Measurements from ENCODE around the gene CCDC121. TPM values are rescaled to one million over a fixed set of nuclear protein-coding genes. Genes with fewer than 3 reads are reported as not detected.
"Not testable (repeated sequence)": the region's sequence is repeated elsewhere in the genome, so short reads cannot be mapped to it uniquely, and the experiment has no call there.

Gene CCDC121
- total RNA-seq, 2 experiments from 2014 or later: 1.1 to 1.6 TPM

DNA sequence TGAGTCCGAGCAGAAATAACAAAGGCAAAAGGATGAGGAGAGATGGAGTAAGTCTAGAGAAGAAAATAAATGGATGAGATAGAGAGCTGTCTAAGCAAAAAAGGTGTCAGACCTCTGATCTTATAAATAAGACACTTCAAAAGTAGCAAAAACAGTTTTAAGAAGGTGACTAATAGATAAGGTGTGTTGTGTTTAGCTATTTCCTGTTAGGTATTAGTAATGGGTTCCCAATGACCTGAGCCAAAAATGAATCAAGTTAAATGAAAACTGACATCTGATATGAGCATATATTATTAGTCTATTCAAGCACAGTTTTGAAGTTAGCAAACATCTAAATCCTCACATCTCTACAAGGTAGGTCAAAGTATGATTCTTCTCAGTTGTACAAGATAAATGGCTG, 24.0 kb upstream of the CCDC121 start:
- H3K27me3 Mint-ChIP-seq: no peaks in the 10 kb centered on the region
- no peak overlapping the region for H3K4me3 Mint-ChIP-seq
- H3K9me3 Mint-ChIP-seq: no peaks in the 10 kb centered on the region
- peaks cover 30% of the 10 kb centered on the region for H3K36me3 Mint-ChIP-seq
- ATAC-seq (ENCODE audit: low read depth): no peak
- DNase-seq: no peak
- H3K4me1 Mint-ChIP-seq: peaks cover 6% of the 10 kb centered on the region
- POLR2A ChIA-PET: interaction anchor here (0.6 kb wide), 1 partner anchor 24 kb away, joined by 3 read pairs; no protein-coding TSS in a partner anchor
- H3K27ac Mint-ChIP-seq: peak overlapping the region; percentile 17

DNA sequence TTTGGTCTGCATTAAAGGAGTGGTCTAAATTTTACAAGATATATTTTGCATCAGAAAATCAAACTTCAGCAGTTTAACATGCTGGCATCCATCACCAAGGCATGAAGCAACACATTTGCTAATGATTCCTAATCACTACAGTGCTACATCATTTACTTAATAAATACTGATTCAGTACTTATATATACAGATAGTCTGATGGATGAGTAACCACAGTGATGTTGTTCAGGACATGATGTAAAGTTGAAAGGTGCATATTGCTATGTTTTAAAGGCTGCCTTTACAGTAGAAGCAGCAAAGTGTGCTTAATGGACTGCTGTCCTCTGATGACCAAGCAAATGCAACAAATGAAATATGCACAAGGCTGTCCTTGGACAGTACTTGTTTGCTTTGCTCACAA, 23.5 kb upstream of the CCDC121 start:
- Mint-ChIP-seq H3K36me3 (peaks cover 32% of the 10 kb centered on the region), H3K27ac (peak overlapping the region; percentile 17), H3K9me3 (no peaks in the 10 kb centered on the region), H3K4me3 (no peak overlapping the region), H3K4me1 (peaks cover 6% of the 10 kb centered on the region), H3K27me3 (no peaks in the 10 kb centered on the region)
- DNase-seq (no peak), ATAC-seq (ENCODE audit: low read depth) (no peak)
- POLR2A ChIA-PET: no interaction called here

DNA sequence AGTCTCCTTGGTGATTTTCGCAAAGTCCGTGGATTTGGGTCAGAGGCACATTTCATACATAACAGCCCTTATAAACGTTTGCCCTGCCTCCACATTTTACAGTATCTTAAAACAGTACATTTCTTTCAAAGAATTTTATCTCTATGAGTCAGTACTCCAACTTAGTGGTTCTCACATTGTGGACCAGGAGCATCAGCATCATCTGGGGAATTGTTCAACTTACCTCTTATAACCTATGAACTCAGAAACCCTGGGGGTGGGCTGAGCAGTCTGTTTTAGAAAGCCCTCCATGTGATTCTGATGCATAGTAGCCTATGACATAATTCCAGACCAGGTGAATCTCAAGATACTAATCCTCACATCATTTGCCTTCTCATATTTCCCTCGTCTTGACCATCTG, 22.2 kb upstream of the CCDC121 start:
- Mint-ChIP-seq H3K36me3 (peaks cover 27% of the 10 kb centered on the region), H3K27me3 (no peaks in the 10 kb centered on the region), H3K9me3 (no peaks in the 10 kb centered on the region), H3K4me1 (peaks cover 6% of the 10 kb centered on the region), H3K27ac (no peak overlapping the region), H3K4me3 (no peak overlapping the region)
- POLR2A ChIA-PET: no interaction called here
- no peak for ATAC-seq (ENCODE audit: low read depth)
- no peak for DNase-seq

DNA sequence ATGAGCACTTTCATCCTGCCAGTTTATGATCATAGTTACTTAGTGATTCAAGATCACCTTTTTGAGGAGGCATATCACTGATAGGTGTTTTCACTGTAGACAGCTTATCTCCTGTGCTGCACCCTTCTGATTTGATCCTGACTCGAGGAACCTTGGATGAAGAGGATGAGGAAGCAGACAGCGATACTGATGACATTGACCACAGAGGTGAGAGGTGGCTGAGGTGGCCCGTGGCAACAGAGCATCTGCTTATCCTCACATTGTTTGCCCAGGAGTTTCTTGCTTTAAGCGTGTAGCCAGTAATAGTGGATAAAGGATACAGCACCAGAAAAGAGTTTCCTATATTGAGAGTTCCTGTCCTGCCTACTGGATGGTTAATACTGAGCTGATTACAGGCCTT, 18.9 kb upstream of the CCDC121 start:
- H3K27me3 Mint-ChIP-seq: no peaks in the 10 kb centered on the region
- no peaks in the 10 kb centered on the region for H3K9me3 Mint-ChIP-seq
- no peak overlapping the region for H3K4me3 Mint-ChIP-seq
- POLR2A ChIA-PET: no interaction called here
- H3K4me1 Mint-ChIP-seq: peaks cover 3% of the 10 kb centered on the region
- DNase-seq: no peak
- H3K27ac Mint-ChIP-seq: no peak overlapping the region
- H3K36me3 Mint-ChIP-seq: peaks cover 8% of the 10 kb centered on the region
- ATAC-seq (ENCODE audit: low read depth): no peak

DNA sequence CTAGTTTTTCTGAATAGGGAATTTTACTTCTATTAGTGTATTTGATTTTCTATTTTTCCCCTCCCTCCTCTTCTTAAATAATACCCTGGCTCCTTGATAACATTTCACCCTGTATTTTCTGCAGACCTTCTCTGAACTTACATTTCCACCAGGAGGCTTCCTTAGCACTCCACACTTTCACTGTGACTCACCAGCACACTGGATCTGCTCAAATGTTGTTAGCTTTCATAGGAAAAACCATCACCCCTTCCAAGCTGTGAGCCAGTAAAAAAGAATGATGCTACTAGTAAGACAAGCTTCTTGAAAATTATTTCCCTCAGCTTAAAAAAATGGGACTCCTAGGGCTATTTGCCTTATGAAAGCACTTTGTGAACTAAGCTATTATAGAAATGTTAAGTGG, 18.5 kb upstream of the CCDC121 start:
- ATAC-seq (ENCODE audit: low read depth) (no peak), DNase-seq (no peak)
- POLR2A ChIA-PET: no interaction called here
- no peak overlapping the region for H3K4me3 Mint-ChIP-seq
- no peak overlapping the region for H3K27ac Mint-ChIP-seq
- H3K27me3 Mint-ChIP-seq: no peaks in the 10 kb centered on the region
- no peaks in the 10 kb centered on the region for H3K9me3 Mint-ChIP-seq
- H3K4me1 Mint-ChIP-seq: no peaks in the 10 kb centered on the region
- H3K36me3 Mint-ChIP-seq: peaks cover 6% of the 10 kb centered on the region

DNA sequence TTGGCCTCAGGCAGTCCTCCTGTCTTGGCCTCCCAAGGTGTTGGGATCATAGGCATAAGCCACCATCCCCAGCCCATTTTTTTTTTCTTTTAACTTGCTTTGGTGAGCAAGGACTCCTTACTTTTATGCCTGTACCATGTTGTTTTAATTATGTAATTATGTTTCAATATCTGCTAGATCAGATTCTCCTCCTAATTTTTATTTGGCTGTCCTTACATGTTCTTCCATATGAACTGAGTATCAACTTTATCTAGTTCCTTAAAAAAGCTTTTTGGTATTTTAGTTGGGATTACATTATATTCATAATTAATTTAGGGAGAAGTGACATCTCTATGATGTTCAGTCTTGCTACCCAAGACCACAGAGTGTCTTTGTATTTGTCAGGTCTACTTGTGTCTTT, 16.4 kb upstream of the CCDC121 start:
- Mint-ChIP-seq H3K4me3 (no peak overlapping the region), H3K4me1 (no peaks in the 10 kb centered on the region), H3K27ac (no peak overlapping the region), H3K36me3 (peaks cover 6% of the 10 kb centered on the region), H3K9me3 (no peaks in the 10 kb centered on the region), H3K27me3 (no peaks in the 10 kb centered on the region)
- no peak for DNase-seq
- POLR2A ChIA-PET: no interaction called here
- no peak for ATAC-seq (ENCODE audit: low read depth)

DNA sequence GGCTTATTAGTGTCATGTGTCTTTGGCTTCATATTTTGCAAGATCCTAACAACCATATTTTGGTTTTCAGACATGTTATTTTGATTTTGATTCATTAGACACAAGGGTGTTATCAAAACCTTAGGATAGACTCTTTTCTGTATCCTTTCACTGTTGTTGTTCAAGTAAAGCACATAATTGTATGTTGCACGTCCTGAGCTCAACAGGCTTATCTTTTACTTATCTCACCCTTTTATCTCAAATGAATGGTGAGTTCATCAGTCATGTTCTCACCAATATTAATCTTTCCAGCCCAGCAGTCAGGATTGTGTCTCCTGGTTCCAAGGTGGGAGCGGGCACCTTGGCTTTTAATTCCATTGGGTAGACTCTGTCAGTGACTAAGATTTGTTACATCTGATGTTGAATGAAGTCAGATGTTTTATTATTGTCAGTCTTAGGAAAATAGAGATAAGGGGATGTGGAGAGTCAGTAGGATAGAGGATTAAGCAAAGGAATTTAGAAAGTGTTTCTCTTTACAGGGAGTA, 12.0 kb upstream of the CCDC121 start:
- Mint-ChIP-seq H3K27ac (no peak overlapping the region), H3K9me3 (no peaks in the 10 kb centered on the region), H3K4me3 (no peak overlapping the region), H3K36me3 (peaks cover 18% of the 10 kb centered on the region), H3K4me1 (peaks cover 12% of the 10 kb centered on the region), H3K27me3 (no peaks in the 10 kb centered on the region)
- no peak for DNase-seq
- ATAC-seq (ENCODE audit: low read depth): no peak
- POLR2A ChIA-PET: no interaction called here

DNA sequence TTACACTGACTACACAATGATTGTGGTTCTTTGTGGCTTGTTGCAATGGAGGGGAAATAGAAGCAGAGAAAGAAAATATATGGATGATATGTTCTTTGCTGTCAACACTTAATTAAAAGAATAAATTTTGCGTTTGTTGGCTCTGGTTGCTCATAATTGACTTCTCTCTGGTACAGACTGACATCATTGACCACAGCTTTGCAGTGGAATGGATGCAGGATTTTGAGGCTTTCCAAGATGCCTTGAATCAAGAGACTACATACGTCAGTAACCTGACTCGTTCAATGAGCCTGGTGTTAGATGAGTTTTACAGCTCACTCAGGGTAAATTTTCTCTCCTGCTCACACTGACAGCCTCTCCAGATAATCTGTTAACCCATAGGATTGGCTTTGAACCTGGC, 9.9 kb upstream of the CCDC121 start:
- Mint-ChIP-seq H3K27me3 (no peaks in the 10 kb centered on the region), H3K36me3 (peaks cover 36% of the 10 kb centered on the region), H3K4me1 (peaks cover 14% of the 10 kb centered on the region), H3K4me3 (no peak overlapping the region), H3K9me3 (no peaks in the 10 kb centered on the region), H3K27ac (no peak overlapping the region)
- ATAC-seq (ENCODE audit: low read depth) (no peak), DNase-seq (no peak)
- POLR2A ChIA-PET: interaction anchor here (2.0 kb wide), 1 partner anchor 25 kb away, joined by 7 read pairs; the partner anchor contains the start of genes SLC4A1AP and SUPT7L

DNA sequence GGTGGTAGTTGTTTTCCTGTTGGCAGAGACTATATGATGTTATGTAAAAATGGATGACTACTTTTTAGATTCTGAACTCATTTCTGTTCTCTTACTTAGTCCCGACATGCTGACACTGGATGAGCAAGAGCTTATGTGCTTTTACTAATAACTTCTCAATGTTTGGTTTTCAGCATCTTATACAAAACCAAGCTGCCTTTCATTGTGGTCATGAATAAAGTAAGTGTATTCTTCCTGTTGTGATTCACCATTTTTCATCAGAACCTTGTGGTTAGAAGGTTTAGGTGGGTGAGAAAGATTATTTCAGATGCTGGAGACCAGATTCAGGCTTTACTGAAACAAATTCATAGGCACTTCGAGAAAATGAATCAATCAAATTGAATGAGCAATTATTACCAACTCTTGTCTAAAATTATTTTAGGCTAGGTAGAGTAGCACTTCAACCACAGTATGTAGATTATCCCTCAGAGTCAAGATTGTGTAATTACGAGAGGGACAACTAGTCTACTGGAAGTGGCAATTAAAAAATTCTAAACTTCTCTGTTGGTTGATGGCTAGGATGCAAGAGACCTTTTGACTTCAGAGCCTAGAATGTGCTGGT, 9.3 kb upstream of the CCDC121 start:
- POLR2A ChIA-PET: interaction anchor here (0.9 to 2.0 kb wide), 2 partner anchors 10 to 25 kb away, joined by 4 to 7 read pairs; partner anchors contain the start of genes SLC4A1AP and SUPT7L

DNA sequence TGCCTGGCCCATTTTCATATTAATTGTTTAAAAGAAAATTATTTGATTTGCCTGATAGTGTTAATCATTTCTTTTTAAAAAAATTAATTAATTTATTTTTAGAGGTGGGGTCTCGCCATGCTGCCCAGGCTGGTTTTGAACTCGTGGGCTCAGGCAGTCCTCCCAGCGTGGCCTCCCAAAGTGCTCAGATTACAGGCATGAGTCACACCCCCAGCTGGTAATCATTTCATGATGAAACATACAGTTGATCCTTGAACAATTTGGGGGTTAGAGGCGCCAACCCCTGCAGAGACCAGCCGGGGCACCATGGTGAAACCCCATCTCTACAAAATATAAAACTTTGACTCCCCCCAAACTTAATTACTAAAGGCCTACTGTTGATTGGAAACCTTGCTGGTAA, 8.0 kb upstream of the CCDC121 start:
- H3K9me3 Mint-ChIP-seq: no peaks in the 10 kb centered on the region
- H3K4me3 Mint-ChIP-seq: no peak overlapping the region
- no peaks in the 10 kb centered on the region for H3K27me3 Mint-ChIP-seq
- no peak overlapping the region for H3K27ac Mint-ChIP-seq
- peaks cover 14% of the 10 kb centered on the region for H3K4me1 Mint-ChIP-seq
- H3K36me3 Mint-ChIP-seq: peaks cover 48% of the 10 kb centered on the region
- DNase-seq: no peak
- POLR2A ChIA-PET: no interaction called here
- no peak for ATAC-seq (ENCODE audit: low read depth)

More for the DNA sequence above, 9.3 kb upstream of the CCDC121 start:
- H3K36me3 Mint-ChIP-seq: peaks cover 40% of the 10 kb centered on the region
- no peaks in the 10 kb centered on the region for H3K27me3 Mint-ChIP-seq
- H3K4me1 Mint-ChIP-seq: peaks cover 14% of the 10 kb centered on the region
- peak overlapping the region; percentile 51 for H3K4me3 Mint-ChIP-seq
- H3K27ac Mint-ChIP-seq: peak overlapping the region; percentile 83
- H3K9me3 Mint-ChIP-seq: no peaks in the 10 kb centered on the region
- peak; percentile 80 for ATAC-seq (ENCODE audit: low read depth)
- DNase-seq: no peak

DNA sequence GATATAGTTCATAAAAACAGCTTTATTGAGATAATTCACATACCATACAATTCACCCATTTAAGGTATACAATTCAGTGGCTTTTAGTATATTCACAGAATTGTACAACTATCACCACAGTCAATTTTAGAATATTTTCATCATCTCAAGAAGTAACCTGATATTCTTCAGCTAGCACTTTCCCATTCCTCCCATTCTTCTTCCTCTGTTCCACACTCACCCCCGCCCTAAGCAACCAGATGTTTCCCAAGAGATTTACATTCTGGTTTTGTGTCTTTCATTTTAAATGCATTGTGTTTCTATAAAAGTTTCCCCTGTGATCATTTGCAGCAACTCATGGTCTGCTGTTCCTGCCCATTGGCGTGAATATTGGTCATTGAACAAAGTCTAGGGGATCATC, 5.5 kb upstream of the CCDC121 start:
- Mint-ChIP-seq H3K4me1 (peaks cover 15% of the 10 kb centered on the region), H3K27ac (no peak overlapping the region), H3K27me3 (no peaks in the 10 kb centered on the region), H3K4me3 (no peak overlapping the region), H3K9me3 (no peaks in the 10 kb centered on the region), H3K36me3 (peaks cover 50% of the 10 kb centered on the region)
- ATAC-seq (ENCODE audit: low read depth) (no peak), DNase-seq (no peak)
- POLR2A ChIA-PET: no interaction called here

DNA sequence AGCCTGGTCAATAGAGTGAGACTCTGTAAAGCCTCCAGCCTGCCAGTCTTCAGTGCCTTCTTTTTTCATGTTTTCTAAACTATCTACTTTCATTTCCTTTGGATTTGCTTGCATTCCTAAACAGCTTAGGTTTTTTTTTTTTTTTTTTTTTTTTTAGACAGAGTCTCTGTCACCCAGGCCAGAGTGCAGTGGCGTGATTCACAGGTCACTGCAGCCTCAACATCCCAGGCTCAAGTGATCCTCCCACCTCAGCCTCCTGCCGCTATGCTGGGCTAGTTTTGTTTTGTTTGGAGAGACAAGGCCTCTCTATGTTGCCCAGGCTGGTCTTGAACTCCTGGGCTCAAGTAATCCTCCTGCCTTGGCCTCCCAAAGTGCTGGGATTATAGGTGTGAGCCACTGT, 1.4 kb upstream of the CCDC121 start:
- not testable (repeated sequence) for H3K27me3 Mint-ChIP-seq; DNase-seq; H3K9me3 Mint-ChIP-seq; H3K27ac Mint-ChIP-seq; ATAC-seq (ENCODE audit: low read depth); H3K4me3 Mint-ChIP-seq
- POLR2A ChIA-PET: interaction anchor here (0.7 kb wide), 1 partner anchor 183 kb away, joined by 7 read pairs; no protein-coding TSS in a partner anchor
- Mint-ChIP-seq H3K36me3 (peaks cover 33% of the 10 kb centered on the region), H3K4me1 (peaks cover 20% of the 10 kb centered on the region)

DNA sequence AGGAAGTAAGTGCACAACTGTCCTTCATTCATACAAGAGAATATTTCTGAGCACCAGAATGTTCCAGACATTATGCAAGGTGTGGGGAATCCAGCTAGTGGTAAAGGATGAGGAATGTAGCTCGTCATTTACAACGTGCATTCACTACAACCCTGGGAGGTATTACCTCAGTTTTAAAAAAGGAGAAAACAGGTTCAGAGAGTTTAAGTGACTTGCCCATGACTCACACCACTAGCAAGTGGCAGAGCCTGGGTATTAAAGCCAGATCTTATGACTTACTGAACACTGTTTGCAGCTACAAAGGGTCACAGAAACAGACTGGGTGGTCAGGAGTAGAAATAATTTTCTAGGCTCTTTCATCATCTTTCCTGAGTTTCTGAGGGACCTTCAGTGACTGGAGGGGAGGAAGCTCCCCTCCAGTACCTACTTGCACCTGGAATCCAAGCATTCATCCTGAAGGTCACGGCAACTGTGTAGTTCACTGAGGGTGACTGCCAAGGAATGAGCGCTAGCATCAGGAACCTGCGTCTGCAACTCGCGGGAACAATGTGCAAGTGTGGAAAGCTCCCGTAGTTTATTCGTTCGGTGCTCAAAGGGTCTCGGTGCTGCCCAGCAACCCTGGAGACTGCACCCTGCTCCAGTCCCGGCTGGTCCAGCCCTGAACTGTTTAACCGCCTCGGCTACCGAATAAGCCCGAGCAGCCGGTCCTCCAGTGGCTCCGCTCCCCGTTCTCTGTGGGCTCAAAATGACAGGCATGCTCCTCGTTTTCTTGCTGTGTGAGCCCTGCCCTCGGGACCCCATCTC, 647 bp downstream of the CCDC121 start:
- Mint-ChIP-seq H3K9me3 (no peaks in the 10 kb centered on the region), H3K4me3 (no peak overlapping the region), H3K27me3 (no peaks in the 10 kb centered on the region), H3K4me1 (peaks cover 18% of the 10 kb centered on the region), H3K27ac (no peak overlapping the region), H3K36me3 (peaks cover 24% of the 10 kb centered on the region)
- POLR2A ChIA-PET: interaction anchor here (0.6 to 2.9 kb wide), 13 partner anchors 10 to 276 kb away, joined by 3 to 15 read pairs (median 4); partner anchors contain the start of genes NRBP1, PPM1G, SLC4A1AP and SUPT7L
- ATAC-seq (ENCODE audit: low read depth): peak; percentile 41
- no peak for DNase-seq
